ENCODE results near the gene ADAMTS10. TPM values are rescaled to one million over a fixed set of nuclear protein-coding genes. Genes with fewer than 3 reads are reported as not detected.

The ADAMTS10 gene
- total and polyA plus RNA-seq, 2 of the 8 experiments (the other 6 are each of a cell fraction or from before 2014, with no cell fraction given): 6.9 to 17.4 TPM

- TF ChIP-seq YY1 (IDR thresholded peaks at IDR 0.05; ENCODE audit: low read depth, low read length) (no peak), TAF7 (optimal IDR thresholded peaks at IDR 0.05; ENCODE audit: borderline replicate concordance, low read depth, low read length) (no peak), ATF3 (IDR thresholded peaks at IDR 0.05; ENCODE audit: insufficient read depth, low read depth, low read length) (no peak), SIX5 (IDR thresholded peaks at IDR 0.05; ENCODE audit: low read depth, low read length) (no peak), TEAD4 (IDR thresholded peaks at IDR 0.05; ENCODE audit: low read depth, low read length) (no peak), GABPA (IDR thresholded peaks at IDR 0.05; ENCODE audit: borderline replicate concordance, insufficient read depth, low read length) (no peak), RBBP5 (IDR thresholded peaks at IDR 0.05; ENCODE audit: borderline replicate concordance, low read depth, low read length) (no peak), KDM5A (IDR thresholded peaks at IDR 0.05; ENCODE audit: low read length) (no peak)
These were observed 78.3 kb downstream of the ADAMTS10 start (continued) for GRCh38 chr19:8532225-8532624.
